Testis (tissue), 3 donors: ENCODE measurements around the gene ZNF777. TPM values are rescaled to one million over a fixed set of nuclear protein-coding genes. Genes with fewer than 3 reads are reported as not detected.
"Not testable (repeated sequence)": the region's sequence is repeated elsewhere in the genome, so short reads cannot be mapped to it uniquely, and the experiment has no call there.

Experiments
- DNase-seq: peaks from one replicate; pipeline ENCODE4 v3.0.0-alpha.2; 2019
- H3K27ac ChIP-seq, 2 donors: fragments of 200-600 bp; sonication (generic); one replicate each; pipeline ENCODE4 v1.5.1; 2019
- H3K27me3 ChIP-seq: fragments of 200-600 bp; sonication (generic); one replicate; pipeline ENCODE4 v1.5.1; 2019
- H3K36me3 ChIP-seq: fragments of 200-600 bp; sonication (generic); one replicate; pipeline ENCODE4 v1.5.1; 2017; ENCODE audit warnings: low read depth; ENCODE audit errors: missing control alignments
- H3K4me1 ChIP-seq: fragments of 200-600 bp; sonication (generic); one replicate; pipeline ENCODE4 v1.5.1; 2019
- H3K4me3 ChIP-seq, 2 donors: fragments of 200-600 bp; sonication (generic); one replicate each; pipeline ENCODE4 v1.5.1; 2017 to 2019
- H3K9me3 ChIP-seq: fragments of 200-600 bp; sonication (generic); one replicate; pipeline ENCODE4 v1.5.1; 2017
- CTCF ChIP-seq, 3 experiments: fragments of 450-650 bp in 2 of 3; fragments of 200-600 bp in 1 of 3; sonication (generic) in 1 of 3; IDR thresholded peaks; one replicate each; pipeline ENCODE4 v1.5.1; 2016 to 2019; ENCODE audit warnings: antibody characterized with exemption in 3 of 3, mild to moderate bottlenecking in 2 of 3, moderate library complexity in 1 of 3
- POLR2A ChIP-seq: fragments of 450-650 bp; IDR thresholded peaks from one replicate; pipeline ENCODE4 v1.6.1; 2017; ENCODE audit warnings: antibody characterized with exemption, mild to moderate bottlenecking, moderate library complexity
- WGBS, 2 donors: methylation state at CpG; one replicate each; pipeline ENCODE4 v1.1.5; 2018; 5-methylcytosine and 5-hydroxymethylcytosine counted together
- intact Hi-C: fragments of 100-400 bp; cut with DNase I; formaldehyde crosslinking; loops from one replicate; pipeline ENCODE4 v1.15.1; 2023; ENCODE audit warnings: low total_unique reads
- polyA plus RNA-seq: library from polyadenylated mRNA; stranded (reverse); fragments of 350-450 nt; fragmentation: Illumina TruSeq; extraction: RNeasy Lipid Tissue Mini Kit (QIAGEN cat#74804); gene quantifications from one replicate; pipeline ENCODE4 v1.2.3, GENCODE V29; 2014; ENCODE audit warnings: low read depth, low replicate concordance; ENCODE audit not compliant: insufficient read depth
- total RNA-seq, 2 donors: library from RNA; depleted of rRNA; stranded (reverse); fragments of >200 nt; gene quantifications; one replicate each; pipeline ENCODE4 v1.2.3, GENCODE V29; 2016

ZNF777 gene
- total and polyA plus RNA-seq, 3 donors from 2014 or later: 15.4 to 25.0 (median 19.4) TPM

- H3K4me3 ChIP-seq: no peak overlapping the region
- 88 to 90% methylated on average over 5 of the region's 5 CpGs for WGBS, 2 donors
- no peaks in the 10 kb centered on the region for H3K9me3 ChIP-seq
- H3K27ac ChIP-seq: no peak overlapping the region
- no peak for DNase-seq
- peaks cover 6% of the 10 kb centered on the region for H3K4me1 ChIP-seq
- intact Hi-C loops: no loop called here
- no peaks in the 10 kb centered on the region for H3K27me3 ChIP-seq
- no peak for TF ChIP-seq POLR2A
- TF ChIP-seq CTCF (IDR thresholded peaks at IDR 0.05): no peak
- no peaks in the 10 kb centered on the region for H3K36me3 ChIP-seq
Measured at GRCh38 chr7:149454750-149455149, 6.1 kb downstream of the ZNF777 start.

- intact Hi-C loops: no loop called here
- no peaks in the 10 kb centered on the region for H3K27me3 ChIP-seq
- no peak for TF ChIP-seq POLR2A
- no peak for TF ChIP-seq CTCF (IDR thresholded peaks at IDR 0.05)
- H3K36me3 ChIP-seq: no peaks in the 10 kb centered on the region
- H3K27ac ChIP-seq: no peak overlapping the region
- no peak overlapping the region for H3K4me3 ChIP-seq
- peaks cover 3% of the 10 kb centered on the region for H3K4me1 ChIP-seq
- no peak for DNase-seq
- 88 to 95% methylated on average over 8 to 10 of the region's 10 CpGs for WGBS, 2 donors
- H3K9me3 ChIP-seq: no peaks in the 10 kb centered on the region
Measured at GRCh38 chr7:149454006-149454405, 6.9 kb downstream of the ZNF777 start.

GRCh38 chr7:149450821-149451220 lies 10.0 kb downstream of the ZNF777 start:
- intact Hi-C loops: no loop called here
- no peaks in the 10 kb centered on the region for H3K9me3 ChIP-seq
- H3K36me3 ChIP-seq: no peaks in the 10 kb centered on the region
- no peak overlapping the region for H3K27ac ChIP-seq
- no peak overlapping the region for H3K4me3 ChIP-seq
- DNase-seq: no peak
- H3K4me1 ChIP-seq: no peaks in the 10 kb centered on the region
- no peak for TF ChIP-seq POLR2A
- TF ChIP-seq CTCF (IDR thresholded peaks at IDR 0.05): no peak
- 91 to 94% methylated on average over 10 of the region's 10 CpGs for WGBS, 2 donors
- H3K27me3 ChIP-seq: no peaks in the 10 kb centered on the region

- H3K9me3 ChIP-seq: no peaks in the 10 kb centered on the region
- TF ChIP-seq CTCF (IDR thresholded peaks at IDR 0.05) (no peak), POLR2A (no peak)
- intact Hi-C loops: no loop called here
- H3K4me1 ChIP-seq: no peaks in the 10 kb centered on the region
- no peak overlapping the region for H3K4me3 ChIP-seq
- H3K36me3 ChIP-seq: no peaks in the 10 kb centered on the region
- no peak for DNase-seq
- 97 to 100% methylated on average over 3 to 6 of the region's 6 CpGs for WGBS, 2 donors
- H3K27ac ChIP-seq: no peak overlapping the region
- H3K27me3 ChIP-seq: no peaks in the 10 kb centered on the region
Measured at GRCh38 chr7:149449897-149450296, 11.0 kb downstream of the ZNF777 start.

- intact Hi-C loops: no loop called here
- no peaks in the 10 kb centered on the region for H3K27me3 ChIP-seq
- no peak overlapping the region for H3K27ac ChIP-seq
- H3K9me3 ChIP-seq: no peaks in the 10 kb centered on the region
- no peaks in the 10 kb centered on the region for H3K36me3 ChIP-seq
- H3K4me1 ChIP-seq: no peaks in the 10 kb centered on the region
- DNase-seq: no peak
- no peak for TF ChIP-seq POLR2A
- TF ChIP-seq CTCF (IDR thresholded peaks at IDR 0.05): no peak
- 93% methylated on average over 8 of the region's 8 CpGs for WGBS, 2 donors
- H3K4me3 ChIP-seq: no peak overlapping the region
Measured at GRCh38 chr7:149448961-149449360, 11.9 kb downstream of the ZNF777 start.

- H3K4me3 ChIP-seq, H3K4me1 ChIP-seq, H3K36me3 ChIP-seq, H3K9me3 ChIP-seq, H3K27ac ChIP-seq, intact Hi-C loops, H3K27me3 ChIP-seq, DNase-seq: not testable (repeated sequence)
- 94 to 97% methylated on average over 11 of the region's 11 CpGs for WGBS, 2 donors
Measured at GRCh38 chr7:149446026-149446425, 14.8 kb downstream of the ZNF777 start.
